SH-SY5Y (cell line): ENCODE results near the gene IQCK.

Experiments
- GATA2 ChIP-seq: IDR thresholded peaks from 2 replicates; pipeline ENCODE4 v1.6.1; 2011; ENCODE audit warnings: mild to moderate bottlenecking, low read depth, low read length
- GATA3 ChIP-seq: IDR thresholded peaks from 2 replicates; pipeline ENCODE4 v1.6.1; 2011; ENCODE audit warnings: low read depth, mild to moderate bottlenecking, low read length, moderate library complexity

DNA sequence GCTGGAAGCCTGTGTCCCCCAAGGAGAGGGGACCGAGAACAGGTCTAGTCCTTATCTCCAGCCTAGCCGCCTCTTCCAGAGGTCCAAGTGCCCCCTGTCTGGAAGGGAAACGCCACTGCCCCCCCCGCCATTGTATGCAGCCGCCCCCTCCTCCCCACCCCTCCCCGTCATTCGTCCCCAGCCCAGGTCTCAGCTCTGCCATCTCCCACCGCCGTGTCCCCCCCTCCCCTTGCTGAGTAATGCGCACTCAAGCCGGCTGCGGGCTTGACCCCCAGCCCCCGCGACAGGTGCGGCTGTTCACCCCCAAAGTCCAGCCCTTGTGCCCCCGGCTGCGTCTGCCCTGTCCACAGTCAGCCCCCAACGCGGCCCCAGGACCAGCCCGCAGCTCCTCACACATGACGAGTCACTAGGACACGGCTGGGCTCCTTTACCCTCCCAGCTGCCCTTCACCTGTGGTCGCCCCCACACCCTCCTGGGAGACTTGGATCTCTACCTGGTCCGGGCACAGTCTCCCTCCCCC is 166.0 kb downstream of the IQCK start:
- TF ChIP-seq GATA2 = no peak
- no peak for TF ChIP-seq GATA3
